Skeletal muscle cell (primary cell): ENCODE data around the gene SCAMP2.
A peak's percentile ranks its signal among the peaks of the same experiment; 100 is the strongest.

Experiments
- DNase-seq: peaks from one replicate; pipeline ENCODE4 v3.0.0-alpha.2; 2010; ENCODE audit warnings: low read depth
- H3K4me3 ChIP-seq: 2 replicates; pipeline ENCODE4 v1.5.1; 2011; ENCODE audit warnings: low read depth, mild to moderate bottlenecking, control low read depth, low read length, moderate library complexity

Gene SCAMP2

DNA sequence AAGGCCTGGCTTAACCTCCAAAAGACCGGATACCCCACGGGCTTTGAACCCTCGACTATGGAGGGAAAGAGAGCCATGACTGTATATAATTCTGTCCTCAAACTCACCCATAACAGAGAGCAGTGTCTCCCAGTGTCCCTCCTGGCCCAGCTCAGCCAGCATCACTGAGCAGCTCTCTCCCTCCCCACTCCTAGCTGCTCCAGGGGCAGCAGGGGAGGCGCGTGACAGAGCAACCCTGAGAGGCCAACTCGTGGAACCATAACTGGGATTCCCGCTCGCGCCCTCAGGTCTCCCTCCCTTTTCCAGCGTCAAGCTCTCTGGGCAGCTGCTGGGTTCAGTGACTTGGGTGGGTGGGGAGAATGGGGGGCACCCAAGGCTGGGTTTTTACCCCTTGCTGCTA lies 47.3 kb downstream of the SCAMP2 start:
- no peak overlapping the region for H3K4me3 ChIP-seq
- no peak for DNase-seq

DNA sequence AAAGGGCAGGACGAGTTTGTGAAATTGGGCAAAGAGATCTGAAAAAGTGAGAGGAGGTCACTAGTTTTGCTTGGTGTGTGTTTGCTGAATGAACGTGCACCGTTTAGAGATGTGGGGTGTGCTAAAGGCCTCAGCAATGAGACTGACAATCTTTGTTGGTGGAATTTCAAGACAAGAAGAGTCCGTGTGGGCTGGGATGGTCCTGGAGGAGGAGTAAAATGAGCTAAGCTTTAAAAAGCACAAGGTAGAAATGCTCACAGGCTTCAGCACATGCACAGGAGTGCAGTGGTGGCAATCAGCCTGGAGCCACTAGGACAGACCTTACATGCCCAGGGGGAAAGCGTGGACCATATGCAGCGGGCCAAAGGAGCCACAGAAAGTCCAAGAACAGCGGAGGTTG lies 48.2 kb downstream of the SCAMP2 start:
- no peak overlapping the region for H3K4me3 ChIP-seq
- no peak for DNase-seq

DNA sequence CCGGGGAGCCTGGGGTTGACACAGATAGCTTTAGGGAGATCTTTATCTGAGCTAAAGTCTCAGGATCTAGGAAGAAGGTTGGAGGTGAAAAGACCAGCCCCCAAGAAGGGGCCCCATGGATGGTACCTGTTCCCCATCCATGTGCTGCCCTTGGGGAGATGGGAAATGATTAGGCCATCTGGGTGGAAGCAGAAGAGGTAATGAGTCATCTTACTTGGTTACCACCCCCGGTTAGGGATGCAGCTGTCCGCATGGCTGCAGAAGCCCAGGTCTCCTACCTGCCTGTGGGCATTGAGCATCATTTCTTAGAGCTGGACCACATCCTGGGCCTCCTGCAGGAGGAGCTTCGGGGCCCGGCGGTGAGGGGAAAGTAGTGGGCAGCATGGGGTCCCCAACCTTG lies 49.8 kb downstream of the SCAMP2 start:
- H3K4me3 ChIP-seq, result no peak overlapping the region
- no peak for DNase-seq

DNA sequence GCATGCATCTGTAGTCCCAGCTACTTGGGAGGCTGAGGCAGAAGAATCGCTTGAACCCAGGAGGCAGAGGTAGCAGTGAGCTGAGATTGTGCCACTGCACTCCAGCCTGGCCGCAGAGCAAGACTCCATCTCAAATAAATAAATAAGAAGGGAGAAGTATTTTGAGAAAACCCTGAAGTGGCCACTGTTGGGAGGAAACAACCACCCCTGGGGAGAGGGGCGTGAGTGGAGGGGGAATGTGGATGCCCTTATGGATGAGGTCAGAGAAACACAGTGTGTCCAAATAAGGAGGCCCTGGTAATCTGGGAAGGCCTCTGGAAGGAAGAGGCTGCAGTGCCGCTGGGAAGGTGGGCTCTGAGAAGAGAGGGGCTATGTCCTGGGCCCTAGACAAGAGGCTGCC lies 50.9 kb downstream of the SCAMP2 start:
- DNase-seq, result no peak
- no peak overlapping the region for H3K4me3 ChIP-seq

DNA sequence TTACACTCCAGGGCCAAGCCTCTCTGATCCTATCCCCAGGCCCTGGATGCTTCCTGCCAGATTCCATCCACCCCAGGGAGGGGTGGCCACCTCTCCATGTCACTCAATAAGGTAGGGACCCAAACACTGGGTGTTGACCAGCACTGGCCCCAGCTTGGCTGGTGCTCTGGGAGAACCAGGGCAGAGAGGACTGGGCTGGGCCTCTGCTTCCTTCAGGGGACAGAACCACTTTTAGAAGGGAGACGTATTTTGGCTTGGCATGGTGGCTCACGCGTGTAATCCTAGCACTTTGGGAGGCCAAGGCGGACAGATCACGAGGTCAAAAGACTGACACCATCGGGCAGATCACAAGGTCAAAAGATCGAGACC lies 51.4 kb downstream of the SCAMP2 start:
- H3K4me3 ChIP-seq, result no peak overlapping the region
- DNase-seq, result no peak

DNA sequence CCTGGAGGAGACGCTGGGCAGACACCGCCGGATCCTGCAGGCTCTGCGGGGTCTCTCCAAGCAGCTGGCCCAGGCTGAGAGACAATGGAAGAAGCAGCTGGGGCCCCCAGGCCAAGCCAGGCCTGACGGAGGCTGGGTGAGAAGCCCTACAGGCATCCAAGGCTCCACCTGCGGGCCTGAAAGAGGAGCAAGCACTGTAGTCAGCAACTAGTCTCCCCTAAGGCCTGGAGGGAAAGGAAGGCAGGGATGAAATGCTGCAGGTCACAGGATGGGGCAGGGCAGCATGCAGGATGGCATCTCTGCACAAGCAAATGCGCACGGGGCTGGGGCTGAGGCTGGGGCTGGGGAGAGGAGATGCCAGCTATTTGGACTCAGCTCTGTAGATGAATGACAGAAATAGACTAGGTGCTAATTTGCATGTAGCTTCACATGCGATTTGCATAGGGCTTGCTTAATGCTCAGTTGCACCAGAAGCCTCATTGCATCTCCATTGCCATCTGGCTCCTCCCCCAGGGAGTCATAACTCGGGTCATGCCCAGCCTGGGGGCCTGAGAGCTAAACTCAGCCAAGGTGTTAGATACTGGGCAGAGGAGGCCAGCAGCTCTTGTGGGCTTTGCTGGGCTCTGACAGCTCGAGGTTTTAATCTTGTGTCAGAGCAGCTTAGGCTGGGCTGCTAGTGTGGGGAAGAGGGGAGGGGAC lies 51.9 kb downstream of the SCAMP2 start:
- no peak overlapping the region for H3K4me3 ChIP-seq
- no peak for DNase-seq

DNA sequence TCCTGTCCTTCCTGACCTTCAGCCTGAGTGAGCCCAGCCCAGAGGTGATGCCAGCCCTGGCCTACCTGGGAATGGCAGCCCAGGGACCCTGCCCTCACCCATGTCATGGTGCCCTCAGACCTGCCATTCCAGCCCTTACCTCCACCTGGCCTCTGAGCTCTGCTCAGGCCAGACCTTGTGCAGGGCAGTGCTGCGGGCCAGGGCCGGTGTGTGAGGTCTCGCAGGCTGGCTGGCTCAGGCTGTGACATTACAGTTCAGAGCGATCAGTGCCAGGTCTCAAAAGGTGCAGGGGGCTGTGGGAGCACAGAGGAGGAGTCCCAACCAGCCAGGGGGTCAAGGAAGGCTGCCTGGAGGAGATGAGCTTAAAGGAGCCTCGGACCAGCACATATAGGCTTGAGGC lies 53.1 kb downstream of the SCAMP2 start:
- no peak for DNase-seq
- H3K4me3 ChIP-seq, result no peak overlapping the region

DNA sequence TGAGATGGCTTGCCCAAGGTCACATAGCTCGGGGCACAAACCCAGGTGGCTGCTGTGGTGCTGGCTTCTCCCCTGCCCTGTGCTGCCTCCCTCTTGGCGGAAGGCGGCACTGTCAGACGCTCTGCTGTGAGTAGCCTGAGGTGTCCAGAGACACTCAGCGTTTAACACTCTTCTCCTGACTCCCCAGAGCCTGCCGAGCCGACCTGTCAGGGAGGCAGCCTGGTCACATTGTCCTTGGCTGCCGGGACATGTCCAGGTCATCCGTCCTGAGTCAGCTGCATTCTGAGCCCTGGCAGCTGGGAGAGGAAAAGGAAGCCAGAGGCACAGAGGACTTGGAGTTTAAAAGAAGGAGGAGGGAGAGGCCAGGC lies 55.8 kb downstream of the SCAMP2 start:
- no peak for DNase-seq
- H3K4me3 ChIP-seq, result no peak overlapping the region

DNA sequence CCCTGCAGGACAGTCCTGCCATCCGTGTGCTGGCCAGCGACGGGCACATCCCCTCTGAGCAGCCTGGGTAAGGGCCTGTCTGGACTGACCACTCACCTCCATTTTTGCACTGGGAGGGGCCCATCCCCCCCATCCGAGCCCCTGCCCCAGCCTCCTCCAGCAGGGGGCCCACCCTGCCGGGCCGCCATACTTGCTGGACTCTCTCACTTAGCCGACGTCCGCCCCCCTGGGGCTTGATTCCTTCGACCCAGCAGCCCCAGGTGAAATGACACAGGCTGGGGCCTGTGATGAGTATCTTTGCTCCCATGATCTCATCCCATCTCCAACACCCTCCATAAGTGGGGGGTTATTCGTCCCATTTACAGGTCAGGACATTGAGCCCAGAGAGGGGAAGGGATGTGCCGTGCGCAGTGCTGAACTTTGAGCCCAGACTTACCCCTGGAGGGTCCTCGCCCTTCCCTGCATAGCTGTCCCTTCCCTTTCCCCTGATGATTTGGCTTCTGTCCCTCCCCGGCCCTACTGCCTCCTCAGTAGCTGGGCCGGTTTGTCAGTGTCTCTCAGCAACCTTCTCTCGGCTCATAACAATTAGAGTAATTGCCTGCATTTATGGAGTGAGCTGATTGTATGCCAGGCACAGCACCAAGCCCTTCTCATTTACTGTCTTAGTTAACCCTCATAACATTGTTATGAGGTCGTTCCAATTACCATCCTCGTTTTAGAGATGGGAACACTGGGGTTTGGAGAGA lies 56.4 kb downstream of the SCAMP2 start:
- no peak for DNase-seq
- no peak overlapping the region for H3K4me3 ChIP-seq

DNA sequence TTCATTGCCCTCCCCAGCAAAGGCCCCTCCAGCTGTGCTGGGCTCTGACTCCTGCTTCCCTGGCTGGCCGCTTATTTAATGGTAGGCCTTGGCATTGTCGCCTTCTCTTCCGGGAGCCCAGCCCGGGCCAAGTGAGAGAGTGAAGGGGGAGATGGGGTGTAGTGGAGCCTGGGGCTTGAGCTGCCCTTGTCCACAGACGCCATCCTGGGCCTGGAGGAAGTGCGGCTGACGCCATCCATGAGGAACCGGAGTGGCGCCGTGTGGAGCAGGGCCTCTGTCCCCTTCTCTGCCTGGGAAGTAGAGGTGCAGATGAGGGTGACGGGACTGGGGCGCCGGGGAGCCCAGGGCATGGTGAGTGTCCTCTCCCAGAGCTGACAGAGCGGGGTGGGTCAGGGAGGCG lies 57.2 kb downstream of the SCAMP2 start:
- H3K4me3 ChIP-seq, result no peak overlapping the region
- DNase-seq, result no peak

DNA sequence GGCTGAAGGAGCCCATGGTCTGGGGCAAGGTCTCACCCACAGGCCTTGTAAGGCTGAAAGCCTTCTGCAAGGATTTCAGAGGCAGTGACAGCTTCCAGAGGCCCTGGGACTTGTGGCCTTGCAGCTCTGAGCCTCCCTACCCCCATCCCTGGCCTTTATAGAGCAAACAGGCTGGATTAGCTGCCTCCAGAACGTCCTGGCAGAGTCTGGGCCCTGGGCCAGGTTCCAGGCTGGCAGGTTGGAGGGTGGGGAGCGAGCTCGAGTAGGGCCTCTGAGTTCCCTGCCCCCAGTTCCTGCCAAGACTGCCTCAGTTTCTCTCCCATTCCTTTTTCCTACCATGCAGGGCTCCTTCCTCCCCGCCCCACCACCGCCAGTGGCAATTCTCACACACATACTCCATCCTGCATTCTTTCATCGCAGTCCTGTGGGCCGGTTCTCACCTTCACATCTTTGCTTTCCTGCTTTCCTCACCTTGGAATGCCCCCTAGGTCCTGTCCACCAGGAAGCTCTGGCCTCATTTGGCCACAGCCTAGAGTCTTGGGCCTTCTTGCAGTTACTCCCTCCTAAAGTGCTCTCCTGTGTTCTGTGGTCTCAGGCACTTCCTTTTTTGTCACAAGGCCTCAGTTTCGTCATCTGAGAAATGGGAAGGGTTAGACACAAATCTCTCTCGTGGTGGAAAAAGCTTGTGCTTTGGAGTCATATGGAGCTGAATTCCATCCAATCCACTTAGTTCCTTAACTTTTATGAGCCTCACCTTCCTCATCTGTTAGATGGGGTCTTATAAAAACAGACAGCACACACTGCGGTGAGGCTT lies 57.8 kb downstream of the SCAMP2 start:
- H3K4me3 ChIP-seq, result no peak overlapping the region
- no peak for DNase-seq

DNA sequence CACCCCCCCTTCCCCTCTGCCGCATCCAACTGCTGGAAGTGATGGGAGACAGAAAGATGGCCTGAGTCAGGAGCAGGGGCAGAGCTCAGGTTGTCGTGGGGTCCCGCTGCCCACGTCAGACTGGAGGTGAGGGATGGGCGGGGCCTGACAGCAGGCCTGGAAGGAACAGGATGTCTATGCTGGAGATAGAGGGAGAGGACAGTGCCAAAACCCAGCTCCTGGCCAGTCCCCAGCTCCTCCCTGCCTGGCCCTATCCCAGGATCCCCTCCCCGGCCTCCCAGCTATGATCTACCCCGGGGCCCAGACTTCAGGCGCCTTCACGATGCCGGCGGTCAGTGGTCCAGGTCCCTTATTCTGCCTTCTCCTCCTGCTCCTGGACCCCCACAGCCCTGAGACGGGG lies 60.6 kb downstream of the SCAMP2 start, which contains the start of gene LMAN1L:
TSS of gene LMAN1L (plus strand) at position 303 of the 400 bp plus-strand sequence. CDS start at position 323, 20 bp downstream.
- no peak for DNase-seq

DNA sequence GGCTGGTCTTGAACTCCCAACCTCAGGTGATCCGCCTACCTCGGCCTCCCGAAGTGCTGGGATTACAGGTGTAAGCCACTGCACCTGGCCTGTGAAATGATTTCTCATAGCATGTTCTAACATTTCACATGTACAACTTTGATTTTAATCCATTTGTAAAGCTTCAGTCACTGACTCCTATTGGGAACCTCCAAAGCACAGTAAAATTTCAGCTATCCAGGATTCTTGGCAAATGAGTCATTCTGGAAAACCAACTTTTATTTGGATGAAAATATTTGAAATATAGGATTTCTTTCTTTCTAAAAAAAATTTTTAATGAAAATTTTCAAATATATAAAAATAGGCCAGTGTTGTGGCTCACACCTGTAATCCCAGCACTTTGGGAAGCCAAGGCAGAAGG lies 63.2 kb downstream of the SCAMP2 start:
- DNase-seq, result no peak
- H3K4me3 ChIP-seq, result no peak overlapping the region

More for the DNA sequence above, 60.6 kb downstream of the SCAMP2 start, which contains the start of gene LMAN1L:
- no peak within 1 kb of the TSS for H3K4me3 ChIP-seq

DNA sequence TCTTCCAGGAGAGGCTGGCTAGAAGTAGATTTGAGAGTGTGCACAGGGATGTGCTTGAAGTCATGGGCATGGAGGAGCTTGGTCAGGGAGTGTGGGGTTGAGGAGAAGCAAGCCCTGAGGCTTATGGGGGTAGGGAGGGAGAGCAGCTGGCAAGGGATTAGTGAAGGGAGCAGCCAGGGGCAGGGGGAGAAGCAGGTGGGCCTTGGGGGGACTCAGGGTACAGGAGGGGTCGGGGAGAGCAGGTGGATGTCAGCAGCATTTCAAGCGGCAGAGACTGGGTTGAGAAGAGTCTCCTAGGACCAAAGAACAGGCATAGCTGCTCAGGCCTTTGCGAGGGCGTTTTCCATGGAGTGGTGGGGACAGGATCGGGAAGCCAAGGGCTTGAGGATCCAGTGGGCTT lies 63.9 kb downstream of the SCAMP2 start:
- DNase-seq, result no peak
- H3K4me3 ChIP-seq, result no peak overlapping the region

DNA sequence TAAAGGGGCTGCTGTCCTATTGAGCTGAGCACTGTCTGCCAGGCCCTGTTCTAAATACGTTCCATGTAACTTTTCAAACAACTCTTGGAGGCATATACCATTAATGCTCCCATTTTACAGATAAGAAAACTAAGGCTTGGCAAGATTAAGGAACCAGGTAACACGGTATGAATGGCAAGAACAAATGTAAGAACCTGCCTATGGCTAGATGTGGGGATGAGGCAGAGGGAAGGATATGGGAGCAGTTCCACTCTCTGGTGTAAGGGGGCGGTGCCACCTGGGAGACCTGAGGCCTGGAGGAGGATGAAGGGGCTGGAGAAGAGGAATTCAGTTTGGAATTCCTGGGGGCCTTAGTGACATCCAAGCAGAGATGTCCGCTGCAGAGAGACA lies 64.3 kb downstream of the SCAMP2 start:
- no peak for DNase-seq
- no peak overlapping the region for H3K4me3 ChIP-seq

DNA sequence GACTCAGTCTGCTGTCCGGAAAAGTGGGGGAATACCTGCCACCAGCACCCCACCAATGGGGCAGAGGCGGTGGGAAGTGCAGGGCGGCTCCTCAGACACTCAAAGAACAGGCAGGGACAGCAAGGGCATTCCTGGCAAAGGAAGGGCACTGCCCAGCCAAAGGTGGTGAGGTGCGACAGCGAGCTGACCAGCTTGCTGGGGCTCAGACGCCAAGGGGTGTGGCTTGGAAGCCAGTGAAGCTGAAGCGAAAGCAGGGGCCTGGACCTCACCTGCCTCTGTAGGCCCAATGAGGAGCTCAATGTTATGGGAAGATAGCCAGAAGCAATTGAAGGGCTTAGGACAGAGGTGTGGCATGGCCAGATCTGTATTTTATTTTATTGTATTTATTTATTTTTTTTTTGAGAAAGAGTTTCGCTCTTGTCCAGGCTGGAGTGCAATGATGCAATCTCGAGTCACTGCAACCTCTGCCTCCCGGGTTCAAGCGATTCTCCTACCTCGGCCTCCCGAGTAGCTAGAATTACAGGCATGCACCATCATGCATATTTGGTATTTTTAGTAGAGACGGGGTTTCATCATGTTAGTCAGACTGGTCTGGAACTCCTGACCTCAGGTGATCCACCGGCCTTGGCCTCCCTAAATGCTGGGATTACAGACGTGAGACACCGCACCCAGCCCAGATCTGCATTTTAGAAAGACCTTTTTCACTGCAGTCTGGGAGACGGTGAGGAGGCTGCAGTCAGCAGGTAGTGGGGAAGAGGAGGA lies 64.9 kb downstream of the SCAMP2 start:
- DNase-seq, result no peak
- no peak overlapping the region for H3K4me3 ChIP-seq

DNA sequence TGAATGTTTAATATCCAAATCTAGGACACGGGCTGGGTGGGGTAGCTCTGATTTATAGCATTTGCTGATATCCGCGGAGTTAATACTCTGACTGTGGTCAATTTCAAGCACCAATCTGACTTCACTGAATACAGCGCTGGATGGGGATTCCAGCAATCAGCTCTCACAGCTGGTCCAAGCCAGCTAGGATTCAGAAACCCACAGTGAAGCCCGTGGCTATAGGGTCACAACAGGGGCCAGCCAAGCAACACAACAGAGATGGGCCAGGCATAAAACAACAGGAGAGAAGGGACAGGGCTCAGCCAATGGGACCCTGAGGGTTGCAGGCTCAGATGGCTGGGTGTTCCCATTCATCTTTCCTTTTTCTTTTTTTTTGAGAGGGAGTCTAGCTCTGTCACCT lies 65.9 kb downstream of the SCAMP2 start:
- DNase-seq, result peak; percentile 5
- H3K4me3 ChIP-seq, result no peak overlapping the region

DNA sequence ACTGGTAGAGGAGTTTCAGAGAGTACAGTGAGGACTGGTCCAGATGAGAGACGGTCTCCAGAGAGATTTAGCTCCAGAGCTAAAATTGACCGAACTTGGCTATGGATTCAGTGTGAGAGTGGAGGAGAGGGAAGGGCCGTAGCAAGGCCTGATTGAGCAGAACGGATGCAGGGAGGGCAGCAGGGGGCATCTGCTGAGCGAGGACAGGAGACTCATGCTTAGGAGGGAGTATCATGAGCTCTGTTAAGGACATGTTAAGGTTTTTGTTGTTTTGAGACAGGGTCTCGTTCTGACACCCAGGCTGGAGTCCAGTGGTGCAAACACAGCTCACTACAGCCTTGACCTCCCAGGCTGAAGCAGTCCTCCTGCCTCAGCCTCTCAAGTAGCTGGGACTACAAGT lies 68.2 kb downstream of the SCAMP2 start:
- no peak overlapping the region for H3K4me3 ChIP-seq
- no peak for DNase-seq

DNA sequence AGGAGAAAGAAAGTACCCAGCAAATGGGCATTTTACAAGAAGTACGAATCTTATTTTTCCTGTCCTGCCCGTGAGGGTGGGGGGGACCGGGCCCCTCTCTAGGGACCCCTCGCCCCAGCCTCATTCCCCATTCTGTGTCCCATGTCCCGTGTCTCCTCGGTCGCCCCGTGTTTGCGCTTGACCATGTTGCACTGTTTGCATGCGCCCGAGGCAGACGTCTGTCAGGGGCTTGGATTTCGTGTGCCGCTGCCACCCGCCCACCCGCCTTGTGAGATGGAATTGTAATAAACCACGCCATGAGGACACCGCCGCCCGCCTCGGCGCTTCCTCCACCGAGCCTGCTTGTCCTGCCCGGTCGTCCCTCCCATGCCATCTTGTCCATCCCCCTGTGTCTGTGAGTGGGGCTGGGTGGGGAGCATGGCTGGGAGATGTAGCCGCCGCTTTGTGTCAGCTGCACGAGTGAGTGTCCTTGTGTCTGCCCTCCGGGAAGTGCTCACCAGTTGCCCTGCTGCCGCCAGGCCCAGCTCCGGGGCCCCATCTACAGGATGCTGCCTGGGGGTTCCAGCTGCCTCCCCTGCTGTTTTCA lies 70.2 kb downstream of the SCAMP2 start:
- H3K4me3 ChIP-seq, result no peak overlapping the region
- DNase-seq, result no peak
